HepG2 (cell line): ENCODE results near the gene CARD19. TPM values are rescaled to one million over a fixed set of nuclear protein-coding genes. Genes with fewer than 3 reads are reported as not detected.

Source experiments
- CENPX ChIP-seq: sonication (generic); formaldehyde crosslinking; IDR thresholded peaks from 2 replicates; pipeline ENCODE4 v1.9.0; 2021; ENCODE audit warnings: mild to moderate bottlenecking, missing genetic modification reagents, moderate library complexity
- MED8 ChIP-seq: sonication (generic); formaldehyde crosslinking; IDR thresholded peaks from 2 replicates; pipeline ENCODE4 v1.8.1; 2023; ENCODE audit warnings: mild to moderate bottlenecking, missing genetic modification reagents; ENCODE audit not compliant: insufficient replicate concordance
- PHB2 ChIP-seq: fragments of 450-650 bp; IDR thresholded peaks from 2 replicates; pipeline ENCODE4 v1.6.1; 2018; ENCODE audit not compliant: partially characterized antibody
- RBM39 ChIP-seq: fragments of 200-400 bp; formaldehyde crosslinking; IDR thresholded peaks from one replicate; pipeline ENCODE4 v1.6.1; 2018; ENCODE audit warnings: antibody characterized with exemption, mild to moderate bottlenecking, low read depth, low read length; ENCODE audit not compliant: poor library complexity, severe bottlenecking
- TBX2 ChIP-seq: sonication (generic); formaldehyde crosslinking; IDR thresholded peaks from 2 replicates; pipeline ENCODE4 v1.5.0; 2020; ENCODE audit warnings: missing genetic modification reagents, mild to moderate bottlenecking, borderline replicate concordance
- THYN1 ChIP-seq: sonication (generic); formaldehyde crosslinking; IDR thresholded peaks from 2 replicates; pipeline ENCODE4 v1.8.1; 2023; ENCODE audit warnings: low read depth, mild to moderate bottlenecking, moderate library complexity, missing genetic modification reagents, borderline replicate concordance
- ZKSCAN8 ChIP-seq: IDR thresholded peaks from 2 replicates; pipeline ENCODE4 v1.6.1; 2016; ENCODE audit warnings: borderline replicate concordance, missing genetic modification reagents, missing compliant biosample characterization
- polyA plus RNA-seq, 8 experiments: library from polyadenylated mRNA; depleted of rRNA in 3 of 8; stranded (reverse) in 7 of 8; unstranded in 1 of 8; fragments of >200 nt; fragmentation: Illumina TruSeq in 4 of 8; extraction: Trizol in 4 of 8; gene quantifications; 2 replicates each; pipeline versions ENCODE4 v1.2.1 to v1.2.3, GENCODE V29; 2011 to 2016; ENCODE audit warnings: low read depth in 4 of 8, missing spikeins in 1 of 8, mixed read lengths in 1 of 8; ENCODE audit not compliant: insufficient read depth in 1 of 8
- total RNA-seq, 5 experiments: library from RNA; depleted of rRNA; stranded (reverse); fragments of >200 nt; fragmentation: Illumina TruSeq; extraction: Trizol; gene quantifications; 2 replicates each; pipeline ENCODE4 v1.2.3, GENCODE V29; 2016; ENCODE audit warnings: low read depth in 1 of 5
- TF ChIP-seq, protein P1 (sequence below): sonication (generic); formaldehyde crosslinking; IDR thresholded peaks from 2 replicates; pipeline ENCODE4 v1.5.1; 2020; ENCODE audit warnings: mild to moderate bottlenecking, missing genetic modification reagents, moderate library complexity
- TF ChIP-seq, protein P2 (sequence below): sonication (generic); formaldehyde crosslinking; IDR thresholded peaks from 2 replicates; pipeline ENCODE4 v1.4.0; 2020; ENCODE audit warnings: missing genetic modification reagents
- TF ChIP-seq, protein P3 (sequence below): sonication (generic); formaldehyde crosslinking; IDR thresholded peaks from 2 replicates; pipeline ENCODE4 v1.5.0; 2020; ENCODE audit warnings: mild to moderate bottlenecking, missing genetic modification reagents
- TF ChIP-seq, protein P4 (sequence below): sonication (generic); formaldehyde crosslinking; IDR thresholded peaks from 2 replicates; pipeline ENCODE4 v1.4.0; 2020; ENCODE audit warnings: missing genetic modification reagents
- TF ChIP-seq, protein P5 (sequence below): sonication (generic); formaldehyde crosslinking; IDR thresholded peaks from 2 replicates; pipeline ENCODE4 v1.8.0; 2022; ENCODE audit warnings: mild to moderate bottlenecking, missing genetic modification reagents, borderline replicate concordance
- TF ChIP-seq, protein P6 (sequence below): sonication (generic); formaldehyde crosslinking; IDR thresholded peaks from 2 replicates; pipeline ENCODE4 v1.9.0; 2022; ENCODE audit warnings: missing genetic modification reagents, mild to moderate bottlenecking, borderline replicate concordance

Gene CARD19
- total and polyA plus RNA-seq, 2 of the 13 experiments (the other 11 are each of a cell fraction or from before 2014, with no cell fraction given), result 18.4 to 47.2 TPM

DNA sequence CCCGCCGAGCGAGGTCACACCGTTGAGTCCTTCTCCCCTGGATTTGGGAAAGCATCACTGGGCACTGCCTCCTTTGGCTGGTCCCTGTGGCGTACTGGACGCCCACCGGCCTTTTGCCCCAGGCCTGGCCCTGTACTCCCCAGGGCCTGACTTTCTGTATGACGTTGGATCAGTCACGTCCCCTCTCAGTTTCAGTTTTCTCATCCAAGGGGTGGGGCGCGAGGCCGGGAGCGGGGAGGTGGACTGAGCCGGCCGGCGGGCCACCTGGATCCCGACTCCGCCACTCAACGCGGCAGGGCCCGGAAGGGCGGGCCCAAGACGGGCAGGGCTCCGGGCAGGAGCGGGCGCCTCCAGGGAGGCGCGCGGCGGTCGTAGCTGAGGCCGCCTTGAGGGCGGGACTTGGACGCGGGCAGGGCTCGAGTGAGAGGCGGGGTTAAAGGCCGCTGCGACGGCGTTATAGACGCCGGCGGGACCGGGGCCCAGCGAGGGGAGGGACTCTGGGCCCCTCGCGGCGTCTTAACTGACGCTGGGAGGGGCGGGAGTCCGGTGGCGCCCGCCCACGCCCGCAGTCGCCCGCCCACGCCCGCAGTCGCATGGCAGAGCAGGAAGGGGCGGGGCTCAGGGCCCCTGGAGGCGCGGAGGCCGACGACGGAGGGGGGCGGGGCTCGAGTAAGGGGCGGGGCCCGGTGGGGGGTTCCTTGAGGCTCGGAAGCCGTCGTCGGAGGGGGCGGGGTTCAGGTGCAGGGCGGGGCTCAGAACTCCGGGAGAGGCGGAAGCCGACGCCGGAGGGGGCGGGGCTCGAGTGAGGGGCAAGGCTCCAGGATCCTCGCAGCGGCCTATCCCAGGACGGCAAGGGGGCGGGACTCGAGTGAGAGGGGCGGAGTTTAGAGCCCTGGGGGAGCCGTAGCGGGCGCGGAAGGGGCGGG, 549 bp upstream of the CARD19 start (continued):
- no peak for TF ChIP-seq PHB2
- no peak for TF ChIP-seq CENPX (CRISPR knock-in tag)
- TF ChIP-seq, protein P1, sequence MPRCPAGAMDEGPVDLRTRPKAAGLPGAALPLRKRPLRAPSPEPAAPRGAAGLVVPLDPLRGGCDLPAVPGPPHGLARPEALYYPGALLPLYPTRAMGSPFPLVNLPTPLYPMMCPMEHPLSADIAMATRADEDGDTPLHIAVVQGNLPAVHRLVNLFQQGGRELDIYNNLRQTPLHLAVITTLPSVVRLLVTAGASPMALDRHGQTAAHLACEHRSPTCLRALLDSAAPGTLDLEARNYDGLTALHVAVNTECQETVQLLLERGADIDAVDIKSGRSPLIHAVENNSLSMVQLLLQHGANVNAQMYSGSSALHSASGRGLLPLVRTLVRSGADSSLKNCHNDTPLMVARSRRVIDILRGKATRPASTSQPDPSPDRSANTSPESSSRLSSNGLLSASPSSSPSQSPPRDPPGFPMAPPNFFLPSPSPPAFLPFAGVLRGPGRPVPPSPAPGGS (CRISPR knock-in tag), result 0 out of 2 replicates have a peak, but pooled peaks have one; percentile 30
- TF ChIP-seq, protein P2, sequence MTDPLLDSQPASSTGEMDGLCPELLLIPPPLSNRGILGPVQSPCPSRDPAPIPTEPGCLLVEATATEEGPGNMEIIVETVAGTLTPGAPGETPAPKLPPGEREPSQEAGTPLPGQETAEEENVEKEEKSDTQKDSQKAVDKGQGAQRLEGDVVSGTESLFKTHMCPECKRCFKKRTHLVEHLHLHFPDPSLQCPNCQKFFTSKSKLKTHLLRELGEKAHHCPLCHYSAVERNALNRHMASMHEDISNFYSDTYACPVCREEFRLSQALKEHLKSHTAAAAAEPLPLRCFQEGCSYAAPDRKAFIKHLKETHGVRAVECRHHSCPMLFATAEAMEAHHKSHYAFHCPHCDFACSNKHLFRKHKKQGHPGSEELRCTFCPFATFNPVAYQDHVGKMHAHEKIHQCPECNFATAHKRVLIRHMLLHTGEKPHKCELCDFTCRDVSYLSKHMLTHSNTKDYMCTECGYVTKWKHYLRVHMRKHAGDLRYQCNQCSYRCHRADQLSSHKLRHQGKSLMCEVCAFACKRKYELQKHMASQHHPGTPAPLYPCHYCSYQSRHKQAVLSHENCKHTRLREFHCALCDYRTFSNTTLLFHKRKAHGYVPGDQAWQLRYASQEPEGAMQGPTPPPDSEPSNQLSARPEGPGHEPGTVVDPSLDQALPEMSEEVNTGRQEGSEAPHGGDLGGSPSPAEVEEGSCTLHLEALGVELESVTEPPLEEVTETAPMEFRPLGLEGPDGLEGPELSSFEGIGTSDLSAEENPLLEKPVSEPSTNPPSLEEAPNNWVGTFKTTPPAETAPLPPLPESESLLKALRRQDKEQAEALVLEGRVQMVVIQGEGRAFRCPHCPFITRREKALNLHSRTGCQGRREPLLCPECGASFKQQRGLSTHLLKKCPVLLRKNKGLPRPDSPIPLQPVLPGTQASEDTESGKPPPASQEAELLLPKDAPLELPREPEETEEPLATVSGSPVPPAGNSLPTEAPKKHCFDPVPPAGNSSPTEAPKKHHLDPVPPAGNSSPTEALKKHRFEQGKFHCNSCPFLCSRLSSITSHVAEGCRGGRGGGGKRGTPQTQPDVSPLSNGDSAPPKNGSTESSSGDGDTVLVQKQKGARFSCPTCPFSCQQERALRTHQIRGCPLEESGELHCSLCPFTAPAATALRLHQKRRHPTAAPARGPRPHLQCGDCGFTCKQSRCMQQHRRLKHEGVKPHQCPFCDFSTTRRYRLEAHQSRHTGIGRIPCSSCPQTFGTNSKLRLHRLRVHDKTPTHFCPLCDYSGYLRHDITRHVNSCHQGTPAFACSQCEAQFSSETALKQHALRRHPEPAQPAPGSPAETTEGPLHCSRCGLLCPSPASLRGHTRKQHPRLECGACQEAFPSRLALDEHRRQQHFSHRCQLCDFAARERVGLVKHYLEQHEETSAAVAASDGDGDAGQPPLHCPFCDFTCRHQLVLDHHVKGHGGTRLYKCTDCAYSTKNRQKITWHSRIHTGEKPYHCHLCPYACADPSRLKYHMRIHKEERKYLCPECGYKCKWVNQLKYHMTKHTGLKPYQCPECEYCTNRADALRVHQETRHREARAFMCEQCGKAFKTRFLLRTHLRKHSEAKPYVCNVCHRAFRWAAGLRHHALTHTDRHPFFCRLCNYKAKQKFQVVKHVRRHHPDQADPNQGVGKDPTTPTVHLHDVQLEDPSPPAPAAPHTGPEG, result no peak
- TF ChIP-seq RBM39, result peak; percentile 27
- TF ChIP-seq TBX2 (CRISPR knock-in tag), result peak; percentile 25; the same call in 1 of the 2 replicates
- TF ChIP-seq, protein P3, sequence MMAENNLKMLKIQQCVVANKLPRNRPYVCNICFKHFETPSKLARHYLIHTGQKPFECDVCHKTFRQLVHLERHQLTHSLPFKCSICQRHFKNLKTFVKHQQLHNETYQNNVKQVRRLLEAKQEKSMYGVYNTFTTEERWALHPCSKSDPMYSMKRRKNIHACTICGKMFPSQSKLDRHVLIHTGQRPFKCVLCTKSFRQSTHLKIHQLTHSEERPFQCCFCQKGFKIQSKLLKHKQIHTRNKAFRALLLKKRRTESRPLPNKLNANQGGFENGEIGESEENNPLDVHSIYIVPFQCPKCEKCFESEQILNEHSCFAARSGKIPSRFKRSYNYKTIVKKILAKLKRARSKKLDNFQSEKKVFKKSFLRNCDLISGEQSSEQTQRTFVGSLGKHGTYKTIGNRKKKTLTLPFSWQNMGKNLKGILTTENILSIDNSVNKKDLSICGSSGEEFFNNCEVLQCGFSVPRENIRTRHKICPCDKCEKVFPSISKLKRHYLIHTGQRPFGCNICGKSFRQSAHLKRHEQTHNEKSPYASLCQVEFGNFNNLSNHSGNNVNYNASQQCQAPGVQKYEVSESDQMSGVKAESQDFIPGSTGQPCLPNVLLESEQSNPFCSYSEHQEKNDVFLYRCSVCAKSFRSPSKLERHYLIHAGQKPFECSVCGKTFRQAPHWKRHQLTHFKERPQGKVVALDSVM (CRISPR knock-in tag), result peak; percentile 75
- TF ChIP-seq, protein P4, sequence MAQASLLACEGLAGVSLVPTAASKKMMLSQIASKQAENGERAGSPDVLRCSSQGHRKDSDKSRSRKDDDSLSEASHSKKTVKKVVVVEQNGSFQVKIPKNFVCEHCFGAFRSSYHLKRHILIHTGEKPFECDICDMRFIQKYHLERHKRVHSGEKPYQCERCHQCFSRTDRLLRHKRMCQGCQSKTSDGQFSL (CRISPR knock-in tag), result peak; percentile 43; the same call in 1 of the 2 replicates
- peak; percentile 55 for TF ChIP-seq MED8 (CRISPR knock-in tag)
- no peak for TF ChIP-seq ZKSCAN8
- TF ChIP-seq, protein P5, sequence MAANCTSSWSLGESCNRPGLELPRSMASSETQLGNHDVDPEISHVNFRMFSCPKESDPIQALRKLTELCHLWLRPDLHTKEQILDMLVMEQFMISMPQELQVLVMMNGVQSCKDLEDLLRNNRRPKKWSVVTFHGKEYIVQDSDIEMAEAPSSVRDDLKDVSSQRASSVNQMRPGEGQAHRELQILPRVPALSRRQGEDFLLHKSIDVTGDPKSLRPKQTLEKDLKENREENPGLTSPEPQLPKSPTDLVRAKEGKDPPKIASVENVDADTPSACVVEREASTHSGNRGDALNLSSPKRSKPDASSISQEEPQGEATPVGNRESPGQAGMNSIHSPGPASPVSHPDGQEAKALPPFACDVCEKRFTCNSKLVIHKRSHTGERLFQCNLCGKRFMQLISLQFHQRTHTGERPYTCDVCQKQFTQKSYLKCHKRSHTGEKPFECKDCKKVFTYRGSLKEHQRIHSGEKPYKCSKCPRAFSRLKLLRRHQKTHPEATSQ (CRISPR knock-in tag), result no peak
- no peak for TF ChIP-seq THYN1 (CRISPR knock-in tag)
- TF ChIP-seq, protein P6, sequence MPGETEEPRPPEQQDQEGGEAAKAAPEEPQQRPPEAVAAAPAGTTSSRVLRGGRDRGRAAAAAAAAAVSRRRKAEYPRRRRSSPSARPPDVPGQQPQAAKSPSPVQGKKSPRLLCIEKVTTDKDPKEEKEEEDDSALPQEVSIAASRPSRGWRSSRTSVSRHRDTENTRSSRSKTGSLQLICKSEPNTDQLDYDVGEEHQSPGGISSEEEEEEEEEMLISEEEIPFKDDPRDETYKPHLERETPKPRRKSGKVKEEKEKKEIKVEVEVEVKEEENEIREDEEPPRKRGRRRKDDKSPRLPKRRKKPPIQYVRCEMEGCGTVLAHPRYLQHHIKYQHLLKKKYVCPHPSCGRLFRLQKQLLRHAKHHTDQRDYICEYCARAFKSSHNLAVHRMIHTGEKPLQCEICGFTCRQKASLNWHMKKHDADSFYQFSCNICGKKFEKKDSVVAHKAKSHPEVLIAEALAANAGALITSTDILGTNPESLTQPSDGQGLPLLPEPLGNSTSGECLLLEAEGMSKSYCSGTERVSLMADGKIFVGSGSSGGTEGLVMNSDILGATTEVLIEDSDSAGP (CRISPR knock-in tag), result peak; percentile 69; the same call in 1 of the 2 replicates
